Activated CD8-positive, alpha-beta memory T cell treated with anti-CD3 and anti-CD28 coated beads, Interleukin-2, amount 50 U/mL, for 1 hour (primary cell): ENCODE measurements around the gene TBCD.

Experiments
- DNase-seq: peaks from one replicate; pipeline ENCODE4 v3.0.0-alpha.2; 2020; ENCODE audit errors: extremely low read depth

TBCD gene

GRCh38 chr17:82790391-82790790, 38.5 kb downstream of the TBCD start:
- DNase-seq, result no peak

GRCh38 chr17:82791532-82791931, 39.7 kb downstream of the TBCD start:
- no peak for DNase-seq

GRCh38 chr17:82793974-82794630, 42.2 kb downstream of the TBCD start:
- no peak for DNase-seq

- DNase-seq, result no peak
These were observed 43.1 kb downstream of the TBCD start for GRCh38 chr17:82794781-82795482.

- no peak for DNase-seq
These were observed 43.8 kb downstream of the TBCD start for GRCh38 chr17:82795615-82796014.

- no peak for DNase-seq
These were observed 45.2 kb downstream of the TBCD start for GRCh38 chr17:82797061-82797460.

- no peak for DNase-seq
These were observed 46.9 kb downstream of the TBCD start for GRCh38 chr17:82798752-82799151.

GRCh38 chr17:82799591-82799990, 47.7 kb downstream of the TBCD start:
- no peak for DNase-seq

GRCh38 chr17:82800885-82801284, 49.0 kb downstream of the TBCD start:
- no peak for DNase-seq

GRCh38 chr17:82801377-82801970, 49.6 kb downstream of the TBCD start:
- DNase-seq, result no peak

- no peak for DNase-seq
These were observed 50.4 kb downstream of the TBCD start for GRCh38 chr17:82802075-82802780.

GRCh38 chr17:82803185-82803584, 51.3 kb downstream of the TBCD start:
- no peak for DNase-seq

GRCh38 chr17:82803606-82804005, 51.7 kb downstream of the TBCD start:
- DNase-seq, result no peak

- no peak for DNase-seq
These were observed 52.8 kb downstream of the TBCD start for GRCh38 chr17:82804442-82805191.

GRCh38 chr17:82805254-82805653, 53.4 kb downstream of the TBCD start:
- no peak for DNase-seq

GRCh38 chr17:82805823-82806222, 54.0 kb downstream of the TBCD start:
- no peak for DNase-seq

GRCh38 chr17:82806645-82807044, 54.8 kb downstream of the TBCD start:
- no peak for DNase-seq

GRCh38 chr17:82807101-82807500, 55.2 kb downstream of the TBCD start:
- DNase-seq, result no peak

GRCh38 chr17:82807562-82807961, 55.7 kb downstream of the TBCD start:
- DNase-seq, result no peak

GRCh38 chr17:82808006-82808405, 56.1 kb downstream of the TBCD start:
- DNase-seq, result no peak

- no peak for DNase-seq
These were observed 57.3 kb downstream of the TBCD start for GRCh38 chr17:82808921-82809905.
